Subcutaneous adipose tissue (tissue), 4 donors: ENCODE measurements around the gene GABBR2. TPM values are rescaled to one million over a fixed set of nuclear protein-coding genes. Genes with fewer than 3 reads are reported as not detected.

ENCODE experiments used
- total RNA-seq, 4 donors: library from RNA; depleted of rRNA; stranded (reverse); fragments of >200 nt; gene quantifications; one replicate each; pipeline ENCODE4 v1.1.0, GENCODE V29; 2016
- TF ChIP-seq, protein P1 (sequence below): fragments of 450-650 bp; IDR thresholded peaks from one replicate; pipeline ENCODE4 v1.5.1; 2016; ENCODE audit warnings: low read depth, mild to moderate bottlenecking, control low read depth, antibody characterized with exemption, moderate library complexity

GABBR2 gene
- total RNA-seq, 4 donors from 2014 or later = not detected

DNA sequence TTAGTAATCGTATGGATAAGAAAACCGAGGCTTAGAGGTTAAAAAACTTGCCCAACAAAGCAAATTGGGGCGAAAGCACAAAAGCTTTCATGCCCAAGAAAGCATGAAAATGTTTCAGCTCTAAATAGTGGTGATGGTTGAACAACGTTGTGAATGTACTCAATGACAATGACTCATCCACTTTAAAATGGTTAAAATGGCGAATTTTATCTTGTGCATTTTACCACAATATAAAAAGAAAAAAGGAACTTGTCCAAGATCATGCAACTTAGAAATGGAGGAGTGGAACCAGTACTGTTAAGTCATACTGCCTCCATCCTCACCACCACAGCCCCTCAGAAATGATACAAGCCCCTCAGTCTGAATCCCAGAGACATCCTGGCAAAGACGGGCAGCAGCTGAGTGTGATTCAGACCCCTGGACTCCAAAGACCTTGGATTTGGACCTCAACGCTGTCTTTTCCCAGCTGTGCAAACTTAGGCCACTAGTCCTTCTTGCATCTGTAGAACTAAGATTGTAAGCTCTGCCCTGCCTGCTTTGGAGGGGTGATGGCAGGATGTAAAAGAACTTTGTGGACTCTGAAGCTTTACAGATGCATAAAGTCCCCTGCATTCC is 158.4 kb downstream of the GABBR2 start:
- TF ChIP-seq, protein P1, sequence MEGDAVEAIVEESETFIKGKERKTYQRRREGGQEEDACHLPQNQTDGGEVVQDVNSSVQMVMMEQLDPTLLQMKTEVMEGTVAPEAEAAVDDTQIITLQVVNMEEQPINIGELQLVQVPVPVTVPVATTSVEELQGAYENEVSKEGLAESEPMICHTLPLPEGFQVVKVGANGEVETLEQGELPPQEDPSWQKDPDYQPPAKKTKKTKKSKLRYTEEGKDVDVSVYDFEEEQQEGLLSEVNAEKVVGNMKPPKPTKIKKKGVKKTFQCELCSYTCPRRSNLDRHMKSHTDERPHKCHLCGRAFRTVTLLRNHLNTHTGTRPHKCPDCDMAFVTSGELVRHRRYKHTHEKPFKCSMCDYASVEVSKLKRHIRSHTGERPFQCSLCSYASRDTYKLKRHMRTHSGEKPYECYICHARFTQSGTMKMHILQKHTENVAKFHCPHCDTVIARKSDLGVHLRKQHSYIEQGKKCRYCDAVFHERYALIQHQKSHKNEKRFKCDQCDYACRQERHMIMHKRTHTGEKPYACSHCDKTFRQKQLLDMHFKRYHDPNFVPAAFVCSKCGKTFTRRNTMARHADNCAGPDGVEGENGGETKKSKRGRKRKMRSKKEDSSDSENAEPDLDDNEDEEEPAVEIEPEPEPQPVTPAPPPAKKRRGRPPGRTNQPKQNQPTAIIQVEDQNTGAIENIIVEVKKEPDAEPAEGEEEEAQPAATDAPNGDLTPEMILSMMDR = no peak

- TF ChIP-seq, protein P1 = no peak
Observed at GRCh38 chr9:98549401-98549800, 159.3 kb downstream of the GABBR2 start.

- TF ChIP-seq, protein P1 = no peak
Observed at GRCh38 chr9:98547606-98548005, 161.1 kb downstream of the GABBR2 start.

DNA sequence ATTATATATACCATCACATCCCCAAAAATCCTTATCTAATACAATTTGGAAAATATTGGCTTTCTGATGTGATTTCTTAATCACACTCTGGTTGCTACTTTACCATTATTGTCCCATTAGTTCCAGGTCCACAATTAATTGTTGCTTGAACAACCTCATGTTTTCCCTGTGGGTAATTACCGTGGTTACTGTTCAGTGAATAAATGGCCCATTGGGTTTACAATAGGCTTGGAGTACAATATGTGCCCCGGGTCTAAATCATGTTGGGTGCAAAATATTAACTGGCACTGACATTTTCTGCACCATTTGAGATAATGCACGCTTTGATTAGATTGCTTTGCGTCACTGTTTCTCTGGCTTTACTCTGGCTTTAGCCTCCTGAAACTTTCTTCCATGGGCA is 163.7 kb downstream of the GABBR2 start:
- TF ChIP-seq, protein P1 = no peak

DNA sequence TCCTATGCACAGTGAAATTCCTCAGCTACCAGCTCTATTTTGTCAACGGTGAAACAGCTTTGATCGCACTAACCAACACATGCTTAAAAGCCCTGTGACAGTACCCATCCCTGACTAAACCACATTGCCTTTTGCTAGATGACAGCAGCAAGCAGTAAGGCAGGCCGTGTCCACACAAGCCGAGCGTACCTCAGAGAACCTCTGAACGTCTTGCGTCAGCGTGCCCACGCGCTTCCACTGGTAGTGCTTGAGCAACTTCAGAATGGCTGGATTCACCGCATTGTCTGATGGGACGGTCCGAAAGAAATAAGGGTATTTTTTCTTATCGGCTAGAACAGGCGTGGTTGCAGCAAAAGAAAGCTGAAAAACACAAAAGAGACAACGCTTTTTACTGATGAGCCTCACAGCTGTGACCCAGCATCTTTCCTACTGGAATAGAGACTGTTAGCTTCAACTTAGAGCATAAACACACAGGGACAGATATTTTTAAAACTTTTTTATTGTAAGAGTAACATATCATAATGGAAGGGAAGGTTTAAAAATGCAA is 167.0 kb downstream of the GABBR2 start:
- TF ChIP-seq, protein P1 = no peak

- TF ChIP-seq, protein P1 = no peak
Observed at GRCh38 chr9:98540476-98540875, 168.3 kb downstream of the GABBR2 start.

- TF ChIP-seq, protein P1 = no peak
Observed at GRCh38 chr9:98539954-98540353, 168.8 kb downstream of the GABBR2 start.
